Measurements from ENCODE around the gene WDR33. TPM values are rescaled to one million over a fixed set of nuclear protein-coding genes. Genes with fewer than 3 reads are reported as not detected.

Gene WDR33
- total RNA-seq, 2 experiments from 2014 or later: 70.7 to 96.6 TPM

DNA sequence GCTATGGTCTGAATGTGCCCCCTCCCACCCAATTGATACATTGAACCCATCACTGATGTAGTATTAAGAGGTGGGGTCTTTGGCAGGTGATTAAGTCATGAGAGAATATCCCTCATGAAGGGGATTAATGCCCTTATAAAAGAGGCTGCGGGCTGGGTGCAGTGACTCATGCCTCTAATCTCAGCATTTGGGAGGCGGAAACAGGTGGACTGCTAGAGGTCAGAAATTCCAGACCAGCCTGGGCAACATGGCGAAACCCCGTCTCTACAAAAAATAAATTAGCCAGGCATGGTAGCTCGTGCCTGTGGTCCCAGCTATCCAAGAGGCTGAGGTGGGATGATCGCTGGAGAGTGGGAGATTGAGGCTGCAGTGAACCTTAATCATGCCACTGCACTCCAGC is 32.7 kb upstream of the WDR33 start:
- Histone ChIP-seq H3K4me3 (ENCODE audit: low read depth, low read length, poor library complexity, severe bottlenecking) (no peak overlapping the region), H3K27ac (ENCODE audit: low read depth, low read length, poor library complexity, severe bottlenecking) (no peak overlapping the region), H3K4me2 (ENCODE audit: low read length) (no peak overlapping the region), H3K9me2 (ENCODE audit: insufficient read depth, low read length) (no peaks in the 10 kb centered on the region), H3K9me3 (ENCODE audit: low read length) (no peaks in the 10 kb centered on the region), H3K36me3 (ENCODE audit: insufficient read depth, low read length) (peaks cover 60% of the 10 kb centered on the region), H4K20me1 (ENCODE audit: insufficient read depth, low read length) (no peaks in the 10 kb centered on the region), H2AFZ (ENCODE audit: low read length) (no peak overlapping the region), H3K4me1 (ENCODE audit: insufficient read depth, low read length, poor library complexity, severe bottlenecking) (no peaks in the 10 kb centered on the region), H3K79me2 (ENCODE audit: insufficient read depth, low read depth, low read length) (peaks cover 6% of the 10 kb centered on the region; the same call in 1 of the 2 replicates)
- intact Hi-C loops (cut with micrococcal nuclease; ENCODE audit: unreplicated experiment): no loop called here
- TF ChIP-seq EZH2phosphoT487 (IDR thresholded peaks at IDR 0.05; ENCODE audit: borderline replicate concordance, low read depth, low read length): no peak
- TF ChIP-seq CTCF (conservative IDR thresholded peaks at IDR 0.05; ENCODE audit: low read length): no peak
- POLR2A ChIA-PET: interaction anchor here (0.6 to 0.9 kb wide), 2 partner anchors 14 to 45 kb away, joined by 6 to 9 read pairs; no protein-coding TSS in a partner anchor
- no TSS peak for BruUV-seq (replicated peaks)
- no peak for DNase-seq (ENCODE audit: low spot score)
- CTCF ChIA-PET (ENCODE audit: unreplicated experiment): no interaction called here

DNA sequence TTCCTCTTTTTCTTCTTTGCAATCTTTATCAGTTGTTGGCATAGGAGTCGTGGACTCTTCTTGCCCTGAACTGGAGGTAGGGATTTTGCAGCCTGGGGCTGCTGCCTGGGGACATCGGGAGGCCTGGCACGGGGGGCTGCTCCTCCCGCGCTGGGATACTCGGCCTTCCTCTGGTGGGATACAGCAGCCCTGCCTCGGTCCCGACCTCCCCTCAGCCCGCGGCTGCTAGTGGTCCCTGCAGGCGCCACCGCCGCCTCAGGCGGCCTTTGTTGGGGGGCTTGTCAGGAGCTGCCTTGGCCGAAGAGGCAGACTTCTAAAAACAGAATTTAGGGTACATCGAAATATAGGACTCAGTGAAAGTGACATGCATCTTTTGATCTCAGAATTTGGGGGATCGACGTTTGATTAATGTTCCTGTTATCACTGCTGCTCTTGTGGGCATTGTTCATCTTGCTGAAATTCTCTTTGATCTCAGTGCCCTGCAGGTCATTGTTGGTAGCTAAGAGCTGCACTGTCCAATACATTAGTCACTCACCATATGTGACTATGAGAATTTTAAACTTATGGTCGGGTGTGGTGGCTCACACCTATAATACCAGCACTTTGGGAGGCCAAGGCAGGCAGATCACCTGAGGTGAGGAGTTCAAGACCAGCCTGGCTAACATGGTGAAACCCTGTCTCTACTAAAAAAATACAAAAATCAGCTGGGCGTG is 30.7 kb upstream of the WDR33 start:
- Histone ChIP-seq H3K9me2 (ENCODE audit: insufficient read depth, low read length) (no peaks in the 10 kb centered on the region), H3K9me3 (ENCODE audit: low read length) (no peaks in the 10 kb centered on the region), H3K4me3 (ENCODE audit: low read depth, low read length, poor library complexity, severe bottlenecking) (no peak overlapping the region), H3K4me1 (ENCODE audit: insufficient read depth, low read length, poor library complexity, severe bottlenecking) (no peaks in the 10 kb centered on the region), H4K20me1 (ENCODE audit: insufficient read depth, low read length) (no peaks in the 10 kb centered on the region), H3K4me2 (ENCODE audit: low read length) (no peak overlapping the region), H2AFZ (ENCODE audit: low read length) (no peak overlapping the region), H3K27ac (ENCODE audit: low read depth, low read length, poor library complexity, severe bottlenecking) (no peak overlapping the region), H3K79me2 (ENCODE audit: insufficient read depth, low read depth, low read length) (peaks cover 6% of the 10 kb centered on the region; the same call in 1 of the 2 replicates), H3K36me3 (ENCODE audit: insufficient read depth, low read length) (peaks cover 39% of the 10 kb centered on the region)
- DNase-seq (ENCODE audit: low spot score): no peak
- TF ChIP-seq EZH2phosphoT487 (IDR thresholded peaks at IDR 0.05; ENCODE audit: borderline replicate concordance, low read depth, low read length) (no peak), CTCF (conservative IDR thresholded peaks at IDR 0.05; ENCODE audit: low read length) (no peak)
- POLR2A ChIA-PET: interaction anchor here (0.6 to 2.2 kb wide), 5 partner anchors 11 to 177 kb away, joined by 3 to 9 read pairs (median 3); no protein-coding TSS in a partner anchor
- BruUV-seq (replicated peaks): no TSS peak
- CTCF ChIA-PET (ENCODE audit: unreplicated experiment): no interaction called here
- intact Hi-C loops (cut with micrococcal nuclease; ENCODE audit: unreplicated experiment): no loop called here

- DNase-seq (ENCODE audit: low spot score): no peak
- POLR2A ChIA-PET: interaction anchor here (0.7 to 2.2 kb wide), 2 partner anchors 11 to 13 kb away, joined by 3 to 9 read pairs; no protein-coding TSS in a partner anchor
- H3K4me3 ChIP-seq (ENCODE audit: low read depth, low read length, poor library complexity, severe bottlenecking): no peak overlapping the region
- no peaks in the 10 kb centered on the region for H3K9me2 ChIP-seq (ENCODE audit: insufficient read depth, low read length)
- no peaks in the 10 kb centered on the region for H4K20me1 ChIP-seq (ENCODE audit: insufficient read depth, low read length)
- peaks cover 32% of the 10 kb centered on the region for H3K36me3 ChIP-seq (ENCODE audit: insufficient read depth, low read length)
- TF ChIP-seq CTCF (conservative IDR thresholded peaks at IDR 0.05; ENCODE audit: low read length): no peak
- no peak for TF ChIP-seq EZH2phosphoT487 (IDR thresholded peaks at IDR 0.05; ENCODE audit: borderline replicate concordance, low read depth, low read length)
- no peak overlapping the region for H3K4me2 ChIP-seq (ENCODE audit: low read length)
- no peaks in the 10 kb centered on the region; the same call in 1 of the 2 replicates for H3K79me2 ChIP-seq (ENCODE audit: insufficient read depth, low read depth, low read length)
- BruUV-seq (replicated peaks): no TSS peak
- intact Hi-C loops (cut with micrococcal nuclease; ENCODE audit: unreplicated experiment): no loop called here
- no peak overlapping the region for H2AFZ ChIP-seq (ENCODE audit: low read length)
- CTCF ChIA-PET (ENCODE audit: unreplicated experiment): no interaction called here
- H3K27ac ChIP-seq (ENCODE audit: low read depth, low read length, poor library complexity, severe bottlenecking): no peak overlapping the region
- H3K9me3 ChIP-seq (ENCODE audit: low read length): no peaks in the 10 kb centered on the region
- H3K4me1 ChIP-seq (ENCODE audit: insufficient read depth, low read length, poor library complexity, severe bottlenecking): peaks cover 5% of the 10 kb centered on the region
Observed at GRCh38 chr2:127840893-127841292, 29.9 kb upstream of the WDR33 start.

Measured in OCI-LY7 (cell line).